HepG2 (cell line): ENCODE results near the gene DMXL1. TPM values are rescaled to one million over a fixed set of nuclear protein-coding genes. Genes with fewer than 3 reads are reported as not detected.

ENCODE experiments used
- ATAC-seq: fragments of 200-7000 bp; cut with Tn5 transposase; 3 replicates; pipeline ENCODE4 v1.9.1; 2020; ENCODE audit warnings: mild to moderate bottlenecking, moderate library complexity
- BruUV-seq: library from RNA; stranded (reverse); fragments of 400-500 nt; replicated peaks from 2 replicates; lab custom pipeline; 2021; lab: Mats Ljungman, UMichigan
- CTCF ChIA-PET: fragments of 300-600 bp; formaldehyde crosslinking; extraction: SDS; loops from one replicate; lab custom pipeline; 2021; ENCODE audit warnings: low total read pairs, inconsistent platforms, low intra/inter-chr PET ratio; lab: Yijun Ruan, JAX
- POLR2A ChIA-PET: fragments of 350-600 bp; sonication (Branson Sonifier 250); formaldehyde crosslinking; loops from one replicate; lab custom pipeline; 2020; ENCODE audit warnings: antibody characterized with exemption, inconsistent platforms; lab: Yijun Ruan, JAX
- DNase-seq: peaks from one replicate; pipeline ENCODE4 v3.0.0-alpha.2; 2015; ENCODE audit warnings: low spot score
- FAIRE-seq: peaks from 3 replicates; lab custom pipeline; 2011; peaks lifted over from hg19 to GRCh38; lab: Jason Lieb, UNC
- H2AFZ ChIP-seq: one replicate; pipeline ENCODE4 v1.6.1; 2011; ENCODE audit warnings: low read length, inconsistent platforms
- H3K27ac ChIP-seq: fragments of 300-600 bp; 3 replicates; pipeline ENCODE4 v1.8.0; 2011; ENCODE audit warnings: mixed run types, mild to moderate bottlenecking, mixed read lengths, low read length, inconsistent platforms; ENCODE audit not compliant: insufficient read depth; ENCODE audit errors: extremely low read length
- H3K27me3 ChIP-seq, 2 experiments: fragments of 200-600 bp in 1 of 2; 2 replicates in 1 of 2; 3 replicates in 1 of 2; pipeline versions ENCODE4 v1.6.0 to v1.8.0; 2011; ENCODE audit warnings: low read length in 2 of 2, mild to moderate bottlenecking in 2 of 2, moderate library complexity in 2 of 2, inconsistent platforms in 1 of 2; ENCODE audit not compliant: insufficient read depth in 2 of 2, control insufficient read depth in 1 of 2
- H3K36me3 ChIP-seq, 2 experiments: fragments of 200-600 bp in 1 of 2; replicated peaks in 1 of 2; 2 replicates in 1 of 2; 3 replicates in 1 of 2; pipeline versions ENCODE4 v1.5.1 to v1.8.0; 2011; ENCODE audit warnings: low read length in 2 of 2, inconsistent platforms in 1 of 2; ENCODE audit not compliant: insufficient read depth in 2 of 2, control insufficient read depth in 1 of 2
- H3K4me1 ChIP-seq: 2 replicates; pipeline ENCODE4 v1.5.1; 2012; ENCODE audit warnings: low read length, inconsistent platforms; ENCODE audit not compliant: insufficient read depth
- H3K4me2 ChIP-seq: 2 replicates; pipeline ENCODE4 v1.6.0; 2011; ENCODE audit warnings: low read depth, low read length, inconsistent platforms
- H3K4me3 ChIP-seq, 3 experiments: fragments of 200-600 bp in 1 of 3; sonication (generic), shearing (Covaris generic) in 1 of 3; replicated peaks in 1 of 3; 2 replicates each; pipeline ENCODE4 v1.5.1; 2011 to 2016; ENCODE audit warnings: low read length in 3 of 3, inconsistent platforms in 2 of 3, low read depth in 2 of 3, mild to moderate bottlenecking in 2 of 3, control low read depth in 1 of 3, mixed read lengths in 1 of 3; ENCODE audit not compliant: insufficient read depth in 1 of 3
- H3K79me2 ChIP-seq: one replicate; pipeline ENCODE4 v1.6.1; 2011; ENCODE audit warnings: low read length, inconsistent platforms; ENCODE audit not compliant: insufficient read depth
- H3K9ac ChIP-seq: 2 replicates; pipeline ENCODE4 v1.6.0; 2011; ENCODE audit warnings: mild to moderate bottlenecking, low read depth, low read length, inconsistent platforms; ENCODE audit not compliant: insufficient read depth
- H3K9me3 ChIP-seq: 2 replicates; pipeline ENCODE4 v1.5.1; 2012; ENCODE audit warnings: mild to moderate bottlenecking, low read length
- H4K20me1 ChIP-seq: 2 replicates; pipeline ENCODE4 v1.6.0; 2011; ENCODE audit warnings: inconsistent platforms, mild to moderate bottlenecking, low read length, moderate library complexity; ENCODE audit not compliant: insufficient read depth
- CBX1 ChIP-seq: IDR thresholded peaks from one replicate; pipeline ENCODE4 v1.6.1; 2016; ENCODE audit warnings: antibody characterized with exemption, low read depth
- DPF2 ChIP-seq: sonication (generic); formaldehyde crosslinking; IDR thresholded peaks from 2 replicates; pipeline ENCODE4 v1.4.0; 2020; ENCODE audit warnings: mild to moderate bottlenecking, low read depth, missing genetic modification reagents, borderline replicate concordance
- E2F5 ChIP-seq: sonication (generic); formaldehyde crosslinking; conservative IDR thresholded peaks from 2 replicates; pipeline ENCODE4 v1.4.0; 2020; ENCODE audit warnings: missing genetic modification reagents
- FOXJ3 ChIP-seq: sonication (generic); formaldehyde crosslinking; IDR thresholded peaks from 2 replicates; pipeline ENCODE4 v1.4.0; 2020; ENCODE audit warnings: missing genetic modification reagents, mild to moderate bottlenecking, borderline replicate concordance
- HMGA1 ChIP-seq: sonication (generic); formaldehyde crosslinking; conservative IDR thresholded peaks from 2 replicates; pipeline ENCODE4 v1.4.0; 2020; ENCODE audit warnings: missing genetic modification reagents
- MAF1 ChIP-seq: sonication (generic); formaldehyde crosslinking; IDR thresholded peaks from 2 replicates; pipeline ENCODE4 v1.5.0; 2020; ENCODE audit warnings: missing genetic modification reagents, borderline replicate concordance
- MED1 ChIP-seq: sonication (generic); formaldehyde crosslinking; IDR thresholded peaks from 2 replicates; pipeline ENCODE4 v1.4.0; 2020; ENCODE audit warnings: missing genetic modification reagents
- NR3C1 ChIP-seq: sonication (generic); formaldehyde crosslinking; IDR thresholded peaks from 2 replicates; pipeline ENCODE4 v1.4.0; 2020; ENCODE audit warnings: missing genetic modification reagents
- ZNF124 ChIP-seq: sonication (generic); formaldehyde crosslinking; IDR thresholded peaks from 2 replicates; pipeline ENCODE4 v1.4.0; 2020; ENCODE audit warnings: missing genetic modification reagents
- ZNF317 ChIP-seq: sonication (generic); formaldehyde crosslinking; IDR thresholded peaks from 2 replicates; pipeline ENCODE4 v1.5.0; 2020; ENCODE audit warnings: mild to moderate bottlenecking, missing genetic modification reagents
- ZNF430 ChIP-seq: sonication (generic); formaldehyde crosslinking; IDR thresholded peaks from 2 replicates; pipeline ENCODE4 v1.9.0; 2021; ENCODE audit warnings: mild to moderate bottlenecking, missing genetic modification reagents
- ZNF597 ChIP-seq: sonication (generic); formaldehyde crosslinking; IDR thresholded peaks from 2 replicates; pipeline ENCODE4 v1.5.0; 2020; ENCODE audit warnings: missing genetic modification reagents
- WGBS: methylation state at CpG from one replicate; pipeline ENCODE4 v1.1.6; 2017; ENCODE audit warnings: low lambda C conversion rate; 5-methylcytosine and 5-hydroxymethylcytosine counted together
- in situ Hi-C: cut with HindIII; loops from 2 replicates; pipeline ENCODE4 v1.10.0; 2017; ENCODE audit warnings: low pct_unique_long_range_greater_than_20kb; ENCODE audit not compliant: extremely low pct_ligation_motif_present
- intact Hi-C: fragments of 100-400 bp; cut with micrococcal nuclease; formaldehyde crosslinking; loops from one replicate; pipeline ENCODE4 v1.10.0; 2022; ENCODE audit not compliant: unreplicated experiment
- polyA plus RNA-seq, 8 experiments: library from polyadenylated mRNA; depleted of rRNA in 3 of 8; stranded (reverse) in 7 of 8; unstranded in 1 of 8; fragments of >200 nt; fragmentation: Illumina TruSeq in 4 of 8; extraction: Trizol in 4 of 8; gene quantifications; 2 replicates each; pipeline versions ENCODE4 v1.2.1 to v1.2.3, GENCODE V29; 2011 to 2016; ENCODE audit warnings: low read depth in 4 of 8, missing spikeins in 1 of 8, mixed read lengths in 1 of 8; ENCODE audit not compliant: insufficient read depth in 1 of 8
- total RNA-seq, 5 experiments: library from RNA; depleted of rRNA; stranded (reverse); fragments of >200 nt; fragmentation: Illumina TruSeq; extraction: Trizol; gene quantifications; 2 replicates each; pipeline ENCODE4 v1.2.3, GENCODE V29; 2016; ENCODE audit warnings: low read depth in 1 of 5

The DMXL1 gene
- total and polyA plus RNA-seq, 2 of the 13 experiments (the other 11 are each of a cell fraction or from before 2014, with no cell fraction given), result 6.9 to 18.6 TPM

GRCh38 chr5:119220576-119221197 lies 149.8 kb downstream of the DMXL1 start:
- H3K4me3 ChIP-seq, result no peak overlapping the region
- no peak overlapping the region for H3K9ac ChIP-seq
- H3K79me2 ChIP-seq, result no peaks in the 10 kb centered on the region
- CTCF ChIA-PET, result no interaction called here
- in situ Hi-C loops (no loop called here), intact Hi-C loops (no loop called here)
- peaks cover 7% of the 10 kb centered on the region for H3K4me1 ChIP-seq
- no peaks in the 10 kb centered on the region for H3K9me3 ChIP-seq
- no peak for ATAC-seq
- H3K27me3 ChIP-seq, result no peaks in the 10 kb centered on the region
- H3K36me3 ChIP-seq, result no peaks in the 10 kb centered on the region; a peak in 2 of 5 replicates
- DNase-seq, result no peak
- no peaks in the 10 kb centered on the region for H4K20me1 ChIP-seq
- H2AFZ ChIP-seq, result no peak overlapping the region
- POLR2A ChIA-PET, result no interaction called here
- no peak overlapping the region for H3K27ac ChIP-seq
- BruUV-seq, result no TSS peak
- no peak for TF ChIP-seq E2F5 (CRISPR knock-in tag)
- no peak for TF ChIP-seq DPF2 (CRISPR knock-in tag)
- TF ChIP-seq CBX1, result no peak
- no peak for TF ChIP-seq MED1
- no peak for TF ChIP-seq MAF1 (CRISPR knock-in tag)
- no peak for TF ChIP-seq HMGA1 (CRISPR knock-in tag)
- no peak for TF ChIP-seq NR3C1 (CRISPR knock-in tag)
- no peak for TF ChIP-seq ZNF124 (CRISPR knock-in tag)
- FAIRE-seq, result no peak
- H3K4me2 ChIP-seq, result no peak overlapping the region
- WGBS, result 85% methylated on average over 1 of the region's 1 CpG

GRCh38 chr5:119221330-119221729 lies 150.4 kb downstream of the DMXL1 start:
- FAIRE-seq (no peak), ATAC-seq (no peak), DNase-seq (no peak)
- no TSS peak for BruUV-seq
- no peak overlapping the region for H3K9ac ChIP-seq
- peaks cover 7% of the 10 kb centered on the region for H3K4me1 ChIP-seq
- intact Hi-C loops (no loop called here), in situ Hi-C loops (no loop called here)
- no peaks in the 10 kb centered on the region for H3K79me2 ChIP-seq
- no peak overlapping the region for H3K27ac ChIP-seq
- no peaks in the 10 kb centered on the region for H3K27me3 ChIP-seq
- H4K20me1 ChIP-seq, result no peaks in the 10 kb centered on the region
- POLR2A ChIA-PET, result no interaction called here
- no peaks in the 10 kb centered on the region; a peak in 2 of 5 replicates for H3K36me3 ChIP-seq
- H3K9me3 ChIP-seq, result no peaks in the 10 kb centered on the region
- no peak overlapping the region for H3K4me3 ChIP-seq
- no peak overlapping the region for H3K4me2 ChIP-seq
- TF ChIP-seq FOXJ3 (CRISPR knock-in tag) (no peak), ZNF430 (CRISPR knock-in tag) (no peak), ZNF597 (CRISPR knock-in tag) (no peak), ZNF317 (CRISPR knock-in tag) (no peak)
- CTCF ChIA-PET, result no interaction called here
- H2AFZ ChIP-seq, result no peak overlapping the region
